GM23248 (cell line): ENCODE measurements around the gene METTL23. TPM values are rescaled to one million over a fixed set of nuclear protein-coding genes. Genes with fewer than 3 reads are reported as not detected.
"Not testable (repeated sequence)": the region's sequence is repeated elsewhere in the genome, so short reads cannot be mapped to it uniquely, and the experiment has no call there.

Source experiments
- DNase-seq: peaks from one replicate; pipeline ENCODE4 v3.0.0-alpha.2; 2015
- H2AFZ ChIP-seq: fragments of 200-600 bp; sonication (generic); 2 replicates; pipeline ENCODE4 v1.6.1; 2016; ENCODE audit warnings: antibody characterized with exemption
- H3F3A ChIP-seq: fragments of 200-600 bp; sonication (generic); 2 replicates; pipeline ENCODE4 v1.6.1; 2016; ENCODE audit warnings: mild to moderate bottlenecking, antibody characterized with exemption, mixed run types; ENCODE audit not compliant: insufficient read depth
- H3K27ac ChIP-seq: fragments of 200-600 bp; sonication (generic); 2 replicates; pipeline ENCODE4 v1.5.1; 2016; ENCODE audit warnings: mild to moderate bottlenecking
- H3K27me3 ChIP-seq: fragments of 200-600 bp; sonication (generic); replicated peaks from 2 replicates; pipeline ENCODE4 v1.6.1; 2016; ENCODE audit warnings: mild to moderate bottlenecking; ENCODE audit not compliant: insufficient read depth
- H3K36me3 ChIP-seq: fragments of 200-600 bp; sonication (generic); 2 replicates; pipeline ENCODE4 v1.6.1; 2016; ENCODE audit warnings: low read depth, mild to moderate bottlenecking
- H3K4me1 ChIP-seq: fragments of 200-600 bp; sonication (generic); 2 replicates; pipeline ENCODE4 v1.6.1; 2016; ENCODE audit warnings: mild to moderate bottlenecking; ENCODE audit not compliant: insufficient read depth
- H3K4me2 ChIP-seq: fragments of 200-600 bp; sonication (generic); one replicate; pipeline ENCODE4 v1.6.1; 2016; ENCODE audit warnings: mild to moderate bottlenecking; ENCODE audit not compliant: unreplicated experiment
- H3K4me3 ChIP-seq: fragments of 200-600 bp; sonication (generic); 2 replicates; pipeline ENCODE4 v1.5.1; 2016; ENCODE audit warnings: mild to moderate bottlenecking
- H3K79me2 ChIP-seq: fragments of 200-600 bp; sonication (generic); 2 replicates; pipeline ENCODE4 v1.6.1; 2016; ENCODE audit warnings: mild to moderate bottlenecking; ENCODE audit not compliant: insufficient read depth
- H3K9ac ChIP-seq: fragments of 200-600 bp; sonication (generic); 2 replicates; pipeline ENCODE4 v1.6.1; 2016; ENCODE audit warnings: mild to moderate bottlenecking
- H3K9me2 ChIP-seq: fragments of 200-600 bp; sonication (generic); 2 replicates; pipeline ENCODE4 v1.6.1; 2016; ENCODE audit warnings: mixed run types, mild to moderate bottlenecking, moderate library complexity; ENCODE audit not compliant: insufficient read depth
- H3K9me3 ChIP-seq: fragments of 200-600 bp; sonication (generic); one replicate; pipeline ENCODE4 v1.6.1; 2017; ENCODE audit warnings: low read depth
- H4K20me1 ChIP-seq: fragments of 200-600 bp; sonication (generic); 2 replicates; pipeline ENCODE4 v1.6.0; 2016; ENCODE audit not compliant: insufficient read depth
- EZH2 ChIP-seq: fragments of 200-600 bp; sonication (generic); IDR thresholded peaks from 2 replicates; pipeline ENCODE4 v1.6.1; 2018; ENCODE audit warnings: antibody characterized with exemption, mild to moderate bottlenecking; ENCODE audit not compliant: insufficient read depth, poor library complexity, severe bottlenecking
- EZH2phosphoT487 ChIP-seq: fragments of 200-600 bp; sonication (generic); IDR thresholded peaks from 2 replicates; pipeline ENCODE4 v1.6.1; 2018; ENCODE audit warnings: antibody characterized with exemption, moderate library complexity, mild to moderate bottlenecking, low read depth; ENCODE audit not compliant: insufficient read depth
- WGBS, 2 experiments: methylation state at CpG; one replicate each; pipeline ENCODE4 v1.1.6; 2015 to 2017; ENCODE audit warnings: low lambda C conversion rate in 2 of 2, low coverage in 1 of 2; ENCODE audit errors: missing lambda C conversion rate in 2 of 2; 5-methylcytosine and 5-hydroxymethylcytosine counted together
- in situ Hi-C: fragments of 300-500 bp; cut with MboI; formaldehyde crosslinking; loops from 2 replicates; pipeline ENCODE4 v1.15.0; 2020
- polyA plus RNA-seq: library from polyadenylated mRNA; unstranded; fragments of >200 nt; fragmentation: Nextera tagmentation; extraction: Ambion mirVana; gene quantifications from 2 replicates; pipeline ENCODE4 v1.2.1, GENCODE V29; 2016
- total RNA-seq: library from RNA; depleted of rRNA; stranded (reverse); fragments of >200 nt; shearing (Covaris generic); gene quantifications from 2 replicates; pipeline ENCODE4 v1.2.3, GENCODE V29; 2014

The METTL23 gene
- total and polyA plus RNA-seq, 2 experiments from 2014 or later: 35.6 to 54.8 TPM

GRCh38 chr17:76710863-76711611, 15.6 kb upstream of the METTL23 start, which contains the start of gene MXRA7:
MXRA7 (minus strand) TSS chr17:76710965; CDS start chr17:76710946, 19 bp downstream.
- in situ Hi-C loops: no loop called here
- Histone ChIP-seq H3F3A (peaks cover 57% of the 10 kb centered on the region), H3K4me2 (peak within 1 kb of the TSS; percentile 95), H3K27ac (peak within 1 kb of the TSS; percentile 98), H4K20me1 (peaks cover 7% of the 10 kb centered on the region; the same call in 1 of the 2 replicates), H3K9me3 (no peaks in the 10 kb centered on the region), H3K4me3 (peak within 1 kb of the TSS; percentile 90), H2AFZ (no peak within 1 kb of the TSS), H3K27me3 (no peaks in the 10 kb centered on the region), H3K36me3 (no peaks in the 10 kb centered on the region), H3K4me1 (peaks cover 45% of the 10 kb centered on the region), H3K9ac (peak within 1 kb of the TSS; percentile 99), H3K9me2 (no peaks in the 10 kb centered on the region), H3K79me2 (peaks cover 86% of the 10 kb centered on the region)
- peak; percentile 91 for DNase-seq
- TF ChIP-seq EZH2 (no peak), EZH2phosphoT487 (no peak)
- 7 to 8% methylated on average over 14 to 19 of the region's 56 CpGs for WGBS, 2 experiments

- H3K36me3 ChIP-seq, in situ Hi-C loops, H3K9ac ChIP-seq, H3K27me3 ChIP-seq, H3K9me3 ChIP-seq, H2AFZ ChIP-seq, DNase-seq, H3K9me2 ChIP-seq, H3K4me3 ChIP-seq, H4K20me1 ChIP-seq, H3K4me2 ChIP-seq: not testable (repeated sequence)
- 77% methylated on average over 7 of the region's 7 CpGs for WGBS, 2 experiments
- Histone ChIP-seq H3K27ac (peak overlapping the region; percentile 75; the same call in 1 of the 2 replicates), H3F3A (peaks cover 64% of the 10 kb centered on the region), H3K79me2 (peaks cover 74% of the 10 kb centered on the region), H3K4me1 (peaks cover 51% of the 10 kb centered on the region)
Observed at GRCh38 chr17:76712321-76712720, 14.3 kb upstream of the METTL23 start.

- H3K4me2 ChIP-seq: no peak overlapping the region
- DNase-seq: no peak
- no peaks in the 10 kb centered on the region for H3K27me3 ChIP-seq
- H3K4me1 ChIP-seq: peaks cover 44% of the 10 kb centered on the region
- in situ Hi-C loops: no loop called here
- no peak overlapping the region for H3K9ac ChIP-seq
- H3K36me3 ChIP-seq: peaks cover 16% of the 10 kb centered on the region
- H2AFZ ChIP-seq: no peak overlapping the region
- H3F3A ChIP-seq: peaks cover 73% of the 10 kb centered on the region
- H3K9me2 ChIP-seq: no peaks in the 10 kb centered on the region
- WGBS, 2 experiments: 92 to 93% methylated on average over 7 of the region's 7 CpGs
- no peak overlapping the region for H3K27ac ChIP-seq
- TF ChIP-seq EZH2phosphoT487 (no peak), EZH2 (no peak)
- H3K9me3 ChIP-seq: no peaks in the 10 kb centered on the region
- no peak overlapping the region for H3K4me3 ChIP-seq
- no peaks in the 10 kb centered on the region for H4K20me1 ChIP-seq
- peaks cover 60% of the 10 kb centered on the region for H3K79me2 ChIP-seq
Observed at GRCh38 chr17:76713765-76714164, 12.9 kb upstream of the METTL23 start.

DNA sequence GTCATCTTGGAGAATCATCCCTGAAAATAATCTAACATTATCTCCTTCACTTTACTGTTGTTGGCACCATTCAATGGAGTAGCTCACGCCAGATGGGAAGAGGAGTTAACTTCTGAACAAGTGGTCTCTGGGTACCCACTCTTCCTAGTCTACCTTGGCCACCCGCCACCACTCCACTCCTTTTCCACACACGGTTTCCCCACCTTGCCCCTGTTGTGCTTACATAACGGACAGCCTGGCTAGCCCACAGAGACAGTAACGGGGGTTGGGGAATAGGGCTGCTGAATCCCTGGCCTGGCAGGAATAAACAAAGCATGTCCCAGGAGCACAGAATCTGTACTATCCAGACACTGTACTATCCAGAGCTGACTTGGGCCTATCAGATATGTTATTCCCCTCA, 12.3 kb upstream of the METTL23 start:
- Histone ChIP-seq H3K4me1 (peaks cover 42% of the 10 kb centered on the region), H3K36me3 (peaks cover 22% of the 10 kb centered on the region), H3K4me2 (no peak overlapping the region), H3K27ac (peak overlapping the region; percentile 100; the same call in 1 of the 2 replicates), H3K9me2 (no peaks in the 10 kb centered on the region), H3K9me3 (no peaks in the 10 kb centered on the region), H3K79me2 (peaks cover 62% of the 10 kb centered on the region), H2AFZ (no peak overlapping the region), H4K20me1 (no peaks in the 10 kb centered on the region), H3F3A (peaks cover 77% of the 10 kb centered on the region), H3K9ac (peak overlapping the region; percentile 60; the same call in 1 of the 2 replicates), H3K27me3 (no peaks in the 10 kb centered on the region), H3K4me3 (no peak overlapping the region)
- no peak for DNase-seq
- TF ChIP-seq EZH2 (no peak), EZH2phosphoT487 (no peak)
- in situ Hi-C loops: no loop called here
- 72 to 79% methylated on average over 5 of the region's 5 CpGs for WGBS, 2 experiments
